K562 (cell line): Measurements from ENCODE around the gene MYMK. TPM values are rescaled to one million over a fixed set of nuclear protein-coding genes. Genes with fewer than 3 reads are reported as not detected.

Source experiments
- ATAC-seq: fragments of 200-7000 bp; cut with Tn5 transposase; 3 replicates; pipeline ENCODE4 v1.9.1; 2020; ENCODE audit warnings: moderate library complexity
- BruUV-seq: library from RNA; stranded (reverse); fragments of 400-500 nt; replicated peaks from 2 replicates; lab custom pipeline; 2021; lab: Mats Ljungman, UMichigan
- CTCF ChIA-PET: fragments of 300-600 bp; formaldehyde crosslinking; extraction: SDS; loops from one replicate; lab custom pipeline; 2021; ENCODE audit warnings: low intra/inter-chr PET ratio; lab: Yijun Ruan, JAX
- POLR2A ChIA-PET: fragments of 300-600, 350-650 bp; sonication (Branson Sonifier 250); formaldehyde crosslinking; extraction: SDS; loops from one replicate; lab custom pipeline; 2021; ENCODE audit warnings: antibody characterized with exemption, inconsistent platforms; lab: Yijun Ruan, JAX
- DNase-seq, 4 experiments: peaks; one replicate each; pipeline versions ENCODE4 v3.0.0 to v3.0.0-alpha.2; 2011 to 2018; ENCODE audit warnings: low spot score in 3 of 4, mixed read lengths in 3 of 4; ENCODE audit errors: extremely low read depth in 1 of 4
- FAIRE-seq: peaks from 2 replicates; lab custom pipeline; 2011; peaks lifted over from hg19 to GRCh38; lab: Jason Lieb, UNC
- H2AFZ ChIP-seq: 2 replicates; pipeline ENCODE4 v1.6.0; 2011; ENCODE audit warnings: low read depth, low read length, control low read depth, inconsistent platforms
- H3K27ac ChIP-seq: fragments of 200-600 bp; 3 replicates; pipeline ENCODE4 v1.8.0; 2011; ENCODE audit warnings: low read depth, mild to moderate bottlenecking, control low read depth, inconsistent platforms, low read length, moderate library complexity, mixed read lengths; ENCODE audit errors: extremely low read depth
- H3K27me3 ChIP-seq, 2 experiments: fragments of 300-600 bp in 1 of 2; 2 replicates in 1 of 2; 3 replicates in 1 of 2; pipeline versions ENCODE4 v1.6.0 to v1.8.0; 2011; ENCODE audit warnings: inconsistent platforms in 2 of 2, low read length in 2 of 2, mild to moderate bottlenecking in 1 of 2, mixed read lengths in 1 of 2, moderate library complexity in 1 of 2; ENCODE audit not compliant: control insufficient read depth in 2 of 2, insufficient read depth in 2 of 2
- H3K36me3 ChIP-seq: fragments of 300-600 bp; 3 replicates; pipeline ENCODE4 v1.8.0; 2011; ENCODE audit warnings: mild to moderate bottlenecking, low read length, inconsistent platforms; ENCODE audit not compliant: control insufficient read depth, insufficient read depth
- H3K4me1 ChIP-seq, 2 experiments: fragments of 200-600 bp in 1 of 2; replicated peaks in 1 of 2; 2 replicates in 1 of 2; 3 replicates in 1 of 2; pipeline versions ENCODE4 v1.5.1 to v1.8.0; 2011; ENCODE audit warnings: inconsistent platforms in 2 of 2, low read length in 2 of 2, mild to moderate bottlenecking in 1 of 2, mixed read lengths in 1 of 2, moderate library complexity in 1 of 2; ENCODE audit not compliant: control insufficient read depth in 2 of 2, insufficient read depth in 2 of 2
- H3K4me2 ChIP-seq: 2 replicates; pipeline ENCODE4 v1.6.1; 2011; ENCODE audit warnings: low read length, control low read depth, inconsistent platforms, mixed read lengths; ENCODE audit not compliant: insufficient read depth
- H3K4me3 ChIP-seq: fragments of 200-600 bp; sonication (generic), shearing (Covaris generic); 2 replicates; pipeline ENCODE4 v1.5.1; 2016; ENCODE audit warnings: control low read depth, inconsistent platforms
- H3K79me2 ChIP-seq: fragments of 200-600 bp; 3 replicates; pipeline ENCODE4 v1.8.0; 2011; ENCODE audit warnings: low read length, inconsistent platforms; ENCODE audit not compliant: control insufficient read depth, insufficient read depth
- H3K9ac ChIP-seq, 2 experiments: 2 replicates each; pipeline versions ENCODE4 v1.6.0 to v1.6.1; 2011; ENCODE audit warnings: low read depth in 2 of 2, low read length in 2 of 2, control low read depth in 1 of 2, inconsistent platforms in 1 of 2, mild to moderate bottlenecking in 1 of 2, mixed read lengths in 1 of 2; ENCODE audit not compliant: insufficient read depth in 1 of 2
- H3K9me1 ChIP-seq: one replicate; pipeline ENCODE4 v1.6.0; 2011; ENCODE audit warnings: inconsistent platforms, mild to moderate bottlenecking, low read length, moderate library complexity; ENCODE audit not compliant: control insufficient read depth, insufficient read depth
- H3K9me3 ChIP-seq: replicated peaks from 2 replicates; pipeline ENCODE4 v1.5.1; 2011; ENCODE audit warnings: low read depth, low read length, inconsistent platforms; ENCODE audit not compliant: control insufficient read depth, insufficient read depth
- H4K20me1 ChIP-seq: replicated peaks from 2 replicates; pipeline ENCODE4 v1.6.1; 2011; ENCODE audit warnings: low read length, inconsistent platforms, mixed read lengths; ENCODE audit not compliant: control insufficient read depth, insufficient read depth
- EZH2 ChIP-seq: IDR thresholded peaks from 2 replicates; pipeline ENCODE4 v1.6.1; 2012; ENCODE audit warnings: low read depth, mild to moderate bottlenecking, inconsistent platforms, low read length, borderline replicate concordance
- FIP1L1 ChIP-seq: fragments of 200-400 bp; formaldehyde crosslinking; IDR thresholded peaks from 2 replicates; pipeline ENCODE4 v1.6.1; 2018; ENCODE audit warnings: mild to moderate bottlenecking, low read depth, low read length; ENCODE audit not compliant: poor library complexity, severe bottlenecking
- FOS ChIP-seq: IDR thresholded peaks from 3 replicates; pipeline ENCODE4 v1.6.1; 2011; ENCODE audit not compliant: insufficient read length; ENCODE audit errors: extremely low read depth
- RBFOX2 ChIP-seq: fragments of 200-400 bp; formaldehyde crosslinking; IDR thresholded peaks from 2 replicates; pipeline ENCODE4 v1.6.1; 2017; ENCODE audit warnings: low read depth, mild to moderate bottlenecking, low read length, moderate library complexity
- ZNF3 ChIP-seq: fragments of 250-450 bp; sonication (Bioruptor Pico); IDR thresholded peaks from 2 replicates; pipeline ENCODE4 v1.5.0; 2021; ENCODE audit warnings: mild to moderate bottlenecking, moderate library complexity
- ZNF644 ChIP-seq: fragments of 200-800 bp; sonication (Bioruptor generic); IDR thresholded peaks from 2 replicates; pipeline ENCODE4 v1.6.1; 2016; ENCODE audit warnings: low read depth, missing genetic modification characterization, missing compliant biosample characterization
- WGBS: fragments of 100-300 bp; shearing (Covaris generic); methylation state at CpG from one replicate; pipeline ENCODE4 v1.1.6; 2016; ENCODE audit warnings: low coverage, mixed read lengths; ENCODE audit not compliant: insufficient coverage; ENCODE audit errors: missing lambda C conversion rate; 5-methylcytosine and 5-hydroxymethylcytosine counted together
- in situ Hi-C: fragments of 300-500 bp; cut with MboI; formaldehyde crosslinking; loops from 4 replicates; pipeline ENCODE4 v1.15.0; 2018; ENCODE audit warnings: inconsistent platforms, mixed read lengths
- intact Hi-C: fragments of 100-400 bp; cut with micrococcal nuclease; formaldehyde crosslinking; loops from 2 replicates; pipeline ENCODE4 v1.14.2; 2022
- polyA plus RNA-seq, 8 experiments: library from polyadenylated mRNA; depleted of rRNA in 4 of 8; stranded (reverse) in 5 of 8; unstranded in 3 of 8; fragments of >200 nt; fragmentation: Nextera tagmentation in 2 of 8; fragmentation: Illumina TruSeq in 1 of 8; extraction: Ambion mirVana in 2 of 8; extraction: Trizol in 1 of 8; gene quantifications; 2 replicates each; pipeline versions ENCODE4 v1.2.1 to v1.2.3, GENCODE V29; 2011 to 2014; ENCODE audit warnings: inconsistent platforms in 1 of 8, missing spikeins in 1 of 8
- total RNA-seq, 7 experiments: library from RNA; depleted of rRNA in 6 of 7; stranded (reverse); fragments of >200 nt in 6 of 7; fragmentation: Illumina TruSeq in 2 of 7; extraction: Trizol in 2 of 7; gene quantifications; 2 replicates each; pipeline versions ENCODE4 v1.2.1 to v1.2.3, GENCODE V29; 2011 to 2021; ENCODE audit warnings: low replicate concordance in 1 of 7
- TF ChIP-seq, protein P1 (sequence below): fragments of 450-650 bp; IDR thresholded peaks from one replicate; pipeline ENCODE4 v1.6.1; 2018; ENCODE audit warnings: mild to moderate bottlenecking, moderate library complexity; ENCODE audit not compliant: partially characterized antibody

MYMK gene
- total and polyA plus RNA-seq, 9 of the 15 experiments (the other 6 are each of a cell fraction or from before 2014, with no cell fraction given): not detected

DNA sequence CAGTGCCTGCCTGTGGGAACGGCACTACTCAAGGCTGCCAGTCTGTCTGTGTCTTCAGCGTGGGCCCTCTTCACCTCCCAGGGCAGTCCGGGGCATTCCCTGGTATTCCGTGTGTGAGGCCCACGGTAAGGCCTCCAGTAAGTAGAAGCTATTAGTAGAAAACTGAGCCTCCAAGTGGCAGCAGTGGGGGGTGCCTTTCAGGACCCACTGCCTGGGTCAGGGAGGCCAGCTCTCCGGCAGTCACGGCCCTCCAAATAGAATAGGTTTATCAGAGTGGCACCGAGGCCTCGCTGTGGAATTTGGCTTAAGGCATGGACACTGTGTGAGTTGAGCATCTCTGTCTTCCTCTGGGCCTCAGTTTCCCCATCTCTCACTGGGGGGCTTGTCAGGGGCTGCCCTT lies 32.8 kb upstream of the MYMK start (continued):
- no peak for TF ChIP-seq ZNF644 (tag)
- no peak for TF ChIP-seq ZNF3 (CRISPR knock-in tag)
- TF ChIP-seq, protein P1, sequence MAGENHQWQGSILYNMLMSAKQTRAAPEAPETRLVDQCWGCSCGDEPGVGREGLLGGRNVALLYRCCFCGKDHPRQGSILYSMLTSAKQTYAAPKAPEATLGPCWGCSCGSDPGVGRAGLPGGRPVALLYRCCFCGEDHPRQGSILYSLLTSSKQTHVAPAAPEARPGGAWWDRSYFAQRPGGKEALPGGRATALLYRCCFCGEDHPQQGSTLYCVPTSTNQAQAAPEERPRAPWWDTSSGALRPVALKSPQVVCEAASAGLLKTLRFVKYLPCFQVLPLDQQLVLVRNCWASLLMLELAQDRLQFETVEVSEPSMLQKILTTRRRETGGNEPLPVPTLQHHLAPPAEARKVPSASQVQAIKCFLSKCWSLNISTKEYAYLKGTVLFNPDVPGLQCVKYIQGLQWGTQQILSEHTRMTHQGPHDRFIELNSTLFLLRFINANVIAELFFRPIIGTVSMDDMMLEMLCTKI: no peak
- no peak for TF ChIP-seq RBFOX2
- no peak for TF ChIP-seq FIP1L1
- TF ChIP-seq EZH2: no peak

DNA sequence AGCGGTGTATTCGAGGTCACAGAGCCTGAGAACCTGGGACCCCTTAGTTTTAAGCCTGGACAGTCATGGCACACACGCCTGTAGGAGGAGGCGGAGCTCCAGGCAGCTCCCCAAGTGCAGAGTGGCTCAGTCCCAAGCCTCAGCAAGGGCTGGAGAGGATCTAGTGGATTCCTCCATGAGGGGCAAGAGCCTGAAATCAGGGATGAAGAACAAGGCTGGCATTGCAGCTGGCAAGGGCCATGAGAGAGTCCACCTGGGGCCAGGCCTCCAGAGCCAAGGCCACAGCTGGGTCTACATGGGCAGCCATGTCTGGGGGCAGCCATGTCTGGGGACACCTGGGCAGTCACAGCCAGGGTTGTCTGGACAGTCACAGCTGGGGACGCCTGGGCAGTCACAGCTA lies 31.6 kb upstream of the MYMK start:
- Histone ChIP-seq H3K4me1 (peaks cover 7 to 17% of the 10 kb centered on the region in 2 experiments; a peak in 4 of 5 replicates), H3K36me3 (no peaks in the 10 kb centered on the region), H3K4me2 (no peak overlapping the region), H3K9me3 (no peaks in the 10 kb centered on the region), H3K27me3 (peaks cover 8 to 45% of the 10 kb centered on the region in 2 experiments; a peak in 4 of 5 replicates), H3K9ac (no peak overlapping the region; a peak in 1 of 4 replicates), H3K27ac (no peak overlapping the region), H3K4me3 (no peak overlapping the region), H2AFZ (no peak overlapping the region), H4K20me1 (no peaks in the 10 kb centered on the region), H3K79me2 (no peaks in the 10 kb centered on the region), H3K9me1 (peaks cover 2% of the 10 kb centered on the region)
- no peak for DNase-seq
- BruUV-seq: no TSS peak
- no peak for FAIRE-seq
- no peak for ATAC-seq
- no peak for TF ChIP-seq FOS
- ChIA-PET POLR2A (interaction anchor here (0.6 kb wide), 1 partner anchor 151 kb away, joined by 3 read pairs; no protein-coding TSS in a partner anchor), CTCF (no interaction called here)
- 5% methylated on average over 5 of the region's 5 CpGs for WGBS
- in situ Hi-C loops: no loop called here
- intact Hi-C loops: no loop called here
